Measurements from ENCODE around the gene RUBCNL.
"Not testable (repeated sequence)": the region's sequence is repeated elsewhere in the genome, so short reads cannot be mapped to it uniquely, and the experiment has no call there.

RUBCNL gene

GRCh38 chr13:46378411-46378810 is 8.6 kb downstream of the RUBCNL start:
- peaks cover 8% of the 10 kb centered on the region for H3K4me1 ChIP-seq (ENCODE audit: insufficient read depth, poor library complexity, severe bottlenecking)
- H3K9me3 ChIP-seq (ENCODE audit: severe bottlenecking), result no peaks in the 10 kb centered on the region
- no peaks in the 10 kb centered on the region for H3K36me3 ChIP-seq (ENCODE audit: low read depth)
- DNase-seq (ENCODE audit: low spot score), result no peak
- no peak for ATAC-seq (ENCODE audit: low read depth)
- no peak for TF ChIP-seq CTCF (IDR thresholded peaks at IDR 0.05; ENCODE audit: poor library complexity, severe bottlenecking)
- no peaks in the 10 kb centered on the region for H3K27me3 ChIP-seq (ENCODE audit: insufficient read depth, poor library complexity, severe bottlenecking)
- H3K27ac ChIP-seq (ENCODE audit: poor library complexity, severe bottlenecking), result no peak overlapping the region
- no peak overlapping the region for H3K4me3 ChIP-seq (ENCODE audit: severe bottlenecking)

GRCh38 chr13:46377554-46377953 is 9.5 kb downstream of the RUBCNL start:
- ATAC-seq (ENCODE audit: low read depth) (no peak), DNase-seq (ENCODE audit: low spot score) (no peak)
- no peak overlapping the region for H3K4me3 ChIP-seq (ENCODE audit: severe bottlenecking)
- no peaks in the 10 kb centered on the region for H3K9me3 ChIP-seq (ENCODE audit: severe bottlenecking)
- no peaks in the 10 kb centered on the region for H3K36me3 ChIP-seq (ENCODE audit: low read depth)
- H3K27ac ChIP-seq (ENCODE audit: poor library complexity, severe bottlenecking), result no peak overlapping the region
- H3K4me1 ChIP-seq (ENCODE audit: insufficient read depth, poor library complexity, severe bottlenecking), result peaks cover 8% of the 10 kb centered on the region
- TF ChIP-seq CTCF (IDR thresholded peaks at IDR 0.05; ENCODE audit: poor library complexity, severe bottlenecking), result no peak
- H3K27me3 ChIP-seq (ENCODE audit: insufficient read depth, poor library complexity, severe bottlenecking), result no peaks in the 10 kb centered on the region

GRCh38 chr13:46374710-46375109 is 12.3 kb downstream of the RUBCNL start:
- H3K27me3 ChIP-seq (ENCODE audit: insufficient read depth, poor library complexity, severe bottlenecking), result no peaks in the 10 kb centered on the region
- no peak overlapping the region for H3K27ac ChIP-seq (ENCODE audit: poor library complexity, severe bottlenecking)
- TF ChIP-seq CTCF (IDR thresholded peaks at IDR 0.05; ENCODE audit: poor library complexity, severe bottlenecking), result no peak
- H3K4me1 ChIP-seq (ENCODE audit: insufficient read depth, poor library complexity, severe bottlenecking), result peaks cover 8% of the 10 kb centered on the region
- no peak overlapping the region for H3K4me3 ChIP-seq (ENCODE audit: severe bottlenecking)
- H3K9me3 ChIP-seq (ENCODE audit: severe bottlenecking), result no peaks in the 10 kb centered on the region
- DNase-seq (ENCODE audit: low spot score), result no peak
- no peak; the same call in 2 of the 3 replicates for ATAC-seq (ENCODE audit: low read depth)
- H3K36me3 ChIP-seq (ENCODE audit: low read depth), result no peaks in the 10 kb centered on the region

GRCh38 chr13:46373623-46374022 is 13.4 kb downstream of the RUBCNL start:
- no peak for DNase-seq (ENCODE audit: low spot score)
- no peak overlapping the region for H3K27ac ChIP-seq (ENCODE audit: poor library complexity, severe bottlenecking)

GRCh38 chr13:46372938-46373337 is 14.1 kb downstream of the RUBCNL start:
- H3K27ac ChIP-seq (ENCODE audit: poor library complexity, severe bottlenecking); H3K9me3 ChIP-seq (ENCODE audit: severe bottlenecking); H3K4me3 ChIP-seq (ENCODE audit: severe bottlenecking); ATAC-seq (ENCODE audit: low read depth); DNase-seq (ENCODE audit: low spot score); H3K36me3 ChIP-seq (ENCODE audit: low read depth); H3K27me3 ChIP-seq (ENCODE audit: insufficient read depth, poor library complexity, severe bottlenecking); H3K4me1 ChIP-seq (ENCODE audit: insufficient read depth, poor library complexity, severe bottlenecking): not testable (repeated sequence)

More at GRCh38 chr13:46373623-46374022, 13.4 kb downstream of the RUBCNL start:
- H3K36me3 ChIP-seq (ENCODE audit: low read depth), result no peaks in the 10 kb centered on the region
- H3K27me3 ChIP-seq (ENCODE audit: insufficient read depth, poor library complexity, severe bottlenecking), result no peaks in the 10 kb centered on the region
- H3K4me1 ChIP-seq (ENCODE audit: insufficient read depth, poor library complexity, severe bottlenecking), result peaks cover 8% of the 10 kb centered on the region
- no peak for TF ChIP-seq CTCF (IDR thresholded peaks at IDR 0.05; ENCODE audit: poor library complexity, severe bottlenecking)
- no peak overlapping the region for H3K4me3 ChIP-seq (ENCODE audit: severe bottlenecking)
- no peaks in the 10 kb centered on the region for H3K9me3 ChIP-seq (ENCODE audit: severe bottlenecking)
- ATAC-seq (ENCODE audit: low read depth), result no peak

Data from RWPE2 (cell line).